Heart left ventricle (tissue), 16 donors: ENCODE measurements around the gene NOSTRIN. TPM values are rescaled to one million over a fixed set of nuclear protein-coding genes. Genes with fewer than 3 reads are reported as not detected.

Source experiments
- ATAC-seq, 4 donors: fragments of 200-7000 bp; cut with Tn5 transposase; one replicate each; pipeline ENCODE4 v1.9.1; 2020 to 2022; ENCODE audit warnings: moderate library complexity in 4 of 4, mild to moderate bottlenecking in 3 of 4, moderate number of reproducible peaks in 1 of 4
- DNase-seq, 5 donors: peaks; one replicate each; pipeline ENCODE4 v3.0.0-alpha.2; 2020
- H3K27ac ChIP-seq, 12 donors: fragments of 200-600 bp; sonication (generic) in 4 of 12; one replicate each; pipeline versions ENCODE4 v1.5.0 to v1.8.0; 2016 to 2022; ENCODE audit warnings: mild to moderate bottlenecking in 2 of 12
- H3K27me3 ChIP-seq, 9 donors: fragments of 200-600 bp; sonication (generic) in 2 of 9; one replicate each; pipeline versions ENCODE4 v1.5.1 to v1.8.0; 2016 to 2022; ENCODE audit warnings: mild to moderate bottlenecking in 3 of 9
- H3K36me3 ChIP-seq, 9 donors: fragments of 200-600 bp; sonication (generic) in 2 of 9; one replicate each; pipeline versions ENCODE4 v1.5.0 to v1.8.0; 2018 to 2022; ENCODE audit warnings: mild to moderate bottlenecking in 2 of 9
- H3K4me1 ChIP-seq, 12 donors: fragments of 200-600 bp; sonication (generic) in 4 of 12; one replicate each; pipeline versions ENCODE4 v1.5.0 to v1.8.0; 2016 to 2022; ENCODE audit warnings: mild to moderate bottlenecking in 3 of 12
- H3K4me3 ChIP-seq, 12 donors: fragments of 200-600 bp; sonication (generic) in 4 of 12; one replicate each; pipeline versions ENCODE4 v1.5.0 to v1.8.0; 2017 to 2022; ENCODE audit warnings: mild to moderate bottlenecking in 9 of 12, moderate library complexity in 4 of 12
- H3K9me3 ChIP-seq, 12 donors: fragments of 200-600 bp; sonication (generic) in 4 of 12; one replicate each; pipeline versions ENCODE4 v1.5.0 to v1.8.0; 2016 to 2022; ENCODE audit warnings: mild to moderate bottlenecking in 1 of 12
- POLR2A ChIP-seq, 2 donors: fragments of 450-650 bp; IDR thresholded peaks; one replicate each; pipeline ENCODE4 v1.6.1; 2017; ENCODE audit warnings: antibody characterized with exemption in 2 of 2, mild to moderate bottlenecking in 2 of 2, moderate library complexity in 2 of 2
- WGBS, 4 donors: extraction: QIAGEN DNeasy Blood & Tissue Kit in 2 of 4; methylation state at CpG; one replicate each; pipeline versions ENCODE4 v1.1.5 to v1.1.7; 2013 to 2018; 5-methylcytosine and 5-hydroxymethylcytosine counted together
- intact Hi-C, 10 donors: fragments of 100-400 bp; cut with DNase I; formaldehyde crosslinking; loops; one replicate each; pipeline versions ENCODE4 v1.11.1 to v1.14.2; 2022
- polyA plus RNA-seq, 2 donors: library from polyadenylated mRNA; stranded (reverse); fragments of 200-250 nt; gene quantifications; one replicate each; pipeline ENCODE4 v1.2.3, GENCODE V29; 2013
- total RNA-seq, 9 donors: library from RNA; depleted of rRNA in 2 of 9; stranded (reverse); fragments of >200 nt in 2 of 9; fragmentation: NEBNext Ultra II Directional in 3 of 9; extraction: Animal tissue kit (Norgen Biotek cat#: 25700) in 3 of 9; gene quantifications; one replicate each; pipeline versions ENCODE4 v1.1.0 to v1.2.4, GENCODE V29; 2016 to 2023
- TF ChIP-seq, protein P1 (sequence below), 12 donors: fragments of 200-600 bp; sonication (generic) in 4 of 12; IDR thresholded peaks; one replicate each; pipeline versions ENCODE4 v1.5.0 to v1.8.0; 2018 to 2022; ENCODE audit warnings: antibody characterized with exemption in 12 of 12, mild to moderate bottlenecking in 5 of 12
- donor health status: ischemic (EF 13 %, LVEDD 7.1; RV severe dilation, severe dysfunction).
- donor health status: healthy with polysubstance abuse.
- donor health status: DM: no; HTN: yes; CAD: no.
- donor health status: DM: no; HTN: no; CAD: no.
- donor health status: ischemic (EF 25% LVEDD 6.9; RV normal size, moderate dysfunction).
- donor health status: ischemic (EF 25% LVEDD 5.7; RV mildly dilated, moderate dysfunction).
- donor health status: healthy.
- donor health status: DM: yes; HTN: yes; CAD: no.
- donor health status: ischemic (EF 35%, LVEDD 5.7; RV mildly dilated, moderate dysfunction).
- donor health status: nonischemic (EF 11% LVEDD 7.7; RV severe dilation, severe dysfunction).
- donor health status: DM: yes; HTN: yes; CAD: no.
- donor health status: PGD.
- donor health status: ischemic (EF 29% LVEDD 5.4; RV normal size, mild dysfunction).
- donor health status: nonischemic (EF 23%, LVEDD 6.1; RV moderate dilation, normal function).

NOSTRIN gene
- total and polyA plus RNA-seq, 11 donors: 8.2 to 19.1 (median 10.1) TPM

DNA sequence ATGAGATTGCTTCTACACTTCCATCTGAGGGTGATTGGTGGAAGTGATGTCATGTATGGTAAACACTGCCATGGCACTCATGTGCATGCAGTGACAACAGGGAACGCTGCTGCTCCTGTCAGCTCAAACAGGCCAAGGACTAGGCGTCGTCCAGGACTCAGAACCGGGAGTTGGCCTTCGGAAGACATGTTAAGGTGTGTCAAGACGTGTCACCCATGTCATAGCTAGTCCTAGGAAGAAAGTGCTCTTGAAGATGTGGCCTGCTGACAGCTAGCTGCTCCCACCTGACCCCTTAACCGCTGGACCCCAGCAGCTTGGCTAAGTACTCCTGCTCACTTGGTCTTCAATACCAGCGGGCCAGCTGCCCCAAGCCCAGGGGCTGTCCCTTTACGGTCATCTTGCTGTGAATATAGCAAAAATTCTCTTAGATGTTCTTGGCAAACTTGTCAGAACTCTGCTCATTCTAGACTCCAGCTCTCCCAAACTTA is 6.3 kb upstream of the NOSTRIN start:
- Histone ChIP-seq H3K36me3 (no peaks in the 10 kb centered on the region), H3K9me3 (no peaks in the 10 kb centered on the region), H3K27me3 (no peaks in the 10 kb centered on the region), H3K27ac (peak overlapping the region; percentile 29 to 85 (median 68)), H3K4me3 (no peak overlapping the region), H3K4me1 (peaks cover 0 to 38% (median 27%) of the 10 kb centered on the region in 12 donors)
- TF ChIP-seq, protein P1, sequence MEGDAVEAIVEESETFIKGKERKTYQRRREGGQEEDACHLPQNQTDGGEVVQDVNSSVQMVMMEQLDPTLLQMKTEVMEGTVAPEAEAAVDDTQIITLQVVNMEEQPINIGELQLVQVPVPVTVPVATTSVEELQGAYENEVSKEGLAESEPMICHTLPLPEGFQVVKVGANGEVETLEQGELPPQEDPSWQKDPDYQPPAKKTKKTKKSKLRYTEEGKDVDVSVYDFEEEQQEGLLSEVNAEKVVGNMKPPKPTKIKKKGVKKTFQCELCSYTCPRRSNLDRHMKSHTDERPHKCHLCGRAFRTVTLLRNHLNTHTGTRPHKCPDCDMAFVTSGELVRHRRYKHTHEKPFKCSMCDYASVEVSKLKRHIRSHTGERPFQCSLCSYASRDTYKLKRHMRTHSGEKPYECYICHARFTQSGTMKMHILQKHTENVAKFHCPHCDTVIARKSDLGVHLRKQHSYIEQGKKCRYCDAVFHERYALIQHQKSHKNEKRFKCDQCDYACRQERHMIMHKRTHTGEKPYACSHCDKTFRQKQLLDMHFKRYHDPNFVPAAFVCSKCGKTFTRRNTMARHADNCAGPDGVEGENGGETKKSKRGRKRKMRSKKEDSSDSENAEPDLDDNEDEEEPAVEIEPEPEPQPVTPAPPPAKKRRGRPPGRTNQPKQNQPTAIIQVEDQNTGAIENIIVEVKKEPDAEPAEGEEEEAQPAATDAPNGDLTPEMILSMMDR (IDR thresholded peaks at IDR 0.05): no peak
- TF ChIP-seq POLR2A (IDR thresholded peaks at IDR 0.05): no peak
- intact Hi-C loops: no loop called here
- 50 to 63% (median 56%) methylated on average over 8 to 9 of the region's 9 CpGs for WGBS, 4 donors
- ATAC-seq (peak in 3 of 4 donors; percentile 4 to 8 (median 6)), DNase-seq (no peak)

DNA sequence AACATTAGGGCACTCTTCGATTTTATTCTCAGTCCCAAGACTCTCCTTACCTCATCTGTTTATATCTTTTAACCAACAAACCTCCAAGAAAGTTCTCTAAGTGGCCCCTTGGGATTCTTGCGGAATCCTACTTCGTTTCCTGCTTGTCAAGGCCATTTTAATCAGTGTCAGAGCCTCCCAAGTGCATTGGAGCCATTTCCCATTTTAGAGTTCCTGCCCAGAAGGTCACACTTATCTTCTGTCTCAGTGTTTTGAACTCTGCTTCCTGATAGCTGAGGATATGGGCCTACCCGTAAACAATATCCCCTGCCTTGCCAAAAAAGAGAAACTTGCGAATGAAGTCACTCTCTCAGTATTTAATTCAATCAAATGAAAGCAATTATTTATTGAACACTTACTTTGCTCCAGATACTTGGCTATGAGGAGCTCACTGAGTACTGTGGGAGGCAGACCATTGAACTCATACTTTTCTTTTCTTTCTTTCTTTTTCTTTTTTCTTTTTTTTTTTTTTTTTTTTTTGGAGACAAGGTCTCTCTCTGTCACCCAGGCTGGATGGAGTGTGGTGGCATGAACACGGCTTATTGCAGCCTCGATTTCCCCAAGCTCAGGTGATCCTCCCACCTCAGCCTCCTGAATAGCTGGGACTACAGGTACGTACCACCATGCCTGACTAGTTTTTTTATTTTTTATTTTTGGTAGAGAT is 5.7 kb upstream of the NOSTRIN start:
- Histone ChIP-seq H3K27ac (peak overlapping the region; percentile 29 to 85 (median 68)), H3K36me3 (no peaks in the 10 kb centered on the region), H3K9me3 (no peaks in the 10 kb centered on the region), H3K27me3 (no peaks in the 10 kb centered on the region), H3K4me1 (peaks cover under 1 to 43% (median 27%) of the 10 kb centered on the region in 12 donors), H3K4me3 (no peak overlapping the region)
- WGBS, 4 donors: 50 to 68% (median 52%) methylated on average over 8 of the region's 8 CpGs
- DNase-seq: peak in 3 of 5 donors; percentile 51 to 67 (median 66)
- TF ChIP-seq POLR2A (IDR thresholded peaks at IDR 0.05): no peak
- TF ChIP-seq, protein P1 (IDR thresholded peaks at IDR 0.05): no peak
- intact Hi-C loops: no loop called here
- ATAC-seq: peak; percentile 82 to 95 (median 88)

DNA sequence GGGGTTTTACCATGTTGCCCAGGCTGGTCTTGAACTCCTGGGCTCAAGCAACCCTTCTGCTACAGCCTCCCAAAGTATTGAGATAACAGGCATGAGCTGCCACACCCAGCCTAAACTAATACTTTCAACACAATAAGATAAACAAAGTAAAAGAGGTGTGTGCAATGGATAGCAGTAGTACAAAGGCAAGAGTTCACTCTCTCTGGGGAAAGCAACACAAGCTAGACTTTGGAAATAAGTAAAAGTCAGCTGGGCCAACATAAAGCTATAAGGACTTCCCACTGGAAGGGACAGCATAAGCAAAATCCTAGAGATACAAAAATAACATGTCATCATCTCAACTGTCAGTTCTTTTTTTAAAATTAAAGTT is 5.2 kb upstream of the NOSTRIN start:
- ATAC-seq: no peak
- H3K27me3 ChIP-seq: no peaks in the 10 kb centered on the region
- DNase-seq: no peak
- TF ChIP-seq, protein P1 (IDR thresholded peaks at IDR 0.05): no peak
- TF ChIP-seq POLR2A (IDR thresholded peaks at IDR 0.05): no peak
- peaks cover 4 to 48% (median 28%) of the 10 kb centered on the region in 12 donors for H3K4me1 ChIP-seq
- intact Hi-C loops: no loop called here
- H3K4me3 ChIP-seq: no peak overlapping the region
- H3K9me3 ChIP-seq: no peaks in the 10 kb centered on the region
- H3K27ac ChIP-seq: peak overlapping the region in 7 of 12 donors; percentile 10 to 85 (median 54)
- H3K36me3 ChIP-seq: no peaks in the 10 kb centered on the region

DNA sequence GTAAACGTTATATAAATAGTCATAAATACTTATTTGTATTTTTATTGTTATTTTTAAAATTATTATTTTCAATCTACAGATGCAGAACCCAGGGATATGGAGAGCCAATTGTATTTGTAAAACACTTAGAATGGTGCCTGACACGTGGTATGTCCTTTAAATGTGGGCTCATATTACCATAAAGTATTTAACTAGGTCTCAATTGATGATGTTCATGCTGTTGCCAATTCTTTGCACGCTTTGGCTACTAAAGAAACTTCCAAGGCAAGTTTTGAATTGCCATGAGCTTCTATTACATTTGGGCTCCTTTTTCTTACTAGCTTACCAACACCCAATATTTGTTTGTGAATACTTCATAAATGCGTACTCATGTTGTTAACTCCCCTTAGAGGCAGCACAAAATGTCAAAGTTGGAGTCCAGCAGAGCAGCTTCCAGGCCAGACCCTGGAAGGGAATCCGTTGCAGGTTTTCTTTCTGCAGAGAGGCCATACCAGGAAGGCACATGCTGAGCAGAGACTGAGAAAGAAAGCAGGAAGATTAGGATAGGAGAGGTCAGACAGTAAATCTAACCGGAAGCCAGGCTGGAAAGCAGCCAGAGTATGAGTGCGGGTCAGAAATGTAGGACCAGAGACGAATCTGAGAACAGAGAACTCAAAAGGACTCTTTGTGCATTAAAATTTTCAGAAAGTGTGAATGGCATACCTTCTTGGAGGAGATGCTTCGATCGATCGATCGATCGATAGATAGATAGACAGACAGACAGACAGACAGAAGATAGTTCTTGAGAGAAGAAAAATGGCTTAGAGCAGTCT is 4.2 kb upstream of the NOSTRIN start:
- H3K9me3 ChIP-seq: no peaks in the 10 kb centered on the region
- no peak for ATAC-seq
- peak overlapping the region in 5 of 12 donors; percentile 8 to 53 (median 18) for H3K27ac ChIP-seq
- DNase-seq: peak in 2 of 5 donors; percentile 34 to 40
- H3K36me3 ChIP-seq: no peaks in the 10 kb centered on the region
- peaks cover 4 to 55% (median 30%) of the 10 kb centered on the region in 12 donors for H3K4me1 ChIP-seq
- TF ChIP-seq, protein P1 (IDR thresholded peaks at IDR 0.05): no peak
- no peak for TF ChIP-seq POLR2A (IDR thresholded peaks at IDR 0.05)
- intact Hi-C loops: no loop called here
- H3K4me3 ChIP-seq: no peak overlapping the region
- 61 to 70% (median 67%) methylated on average over 13 of the region's 13 CpGs for WGBS, 4 donors
- no peaks in the 10 kb centered on the region for H3K27me3 ChIP-seq
